Activated T-helper 1 cell treated with anti-CD3 and anti-CD28 coated beads, Interleukin-12 subunit alpha, Interleukin-12 subunit beta, Interleukin-2, Interleukin-4 antibody, amounts not matched to agents 30 ng/mL and 10 ng/mL and 1 ng/mL, durations not matched to agents 14 hours and 24 hours and 36 hours (primary cell): ENCODE data around the gene RAB20. TPM values are rescaled to one million over a fixed set of nuclear protein-coding genes. Genes with fewer than 3 reads are reported as not detected.

Source experiments
- DNase-seq: peaks from one replicate; pipeline ENCODE4 v3.0.0; 2021; ENCODE audit warnings: low spot score
- H3K27ac Mint-ChIP-seq: one replicate; pipeline ENCODE4 v1.8.0; 2021; ENCODE audit warnings: mild to moderate bottlenecking, mixed read lengths
- H3K27me3 Mint-ChIP-seq: one replicate; pipeline ENCODE4 v1.8.0; 2022; ENCODE audit warnings: mild to moderate bottlenecking, moderate library complexity, mixed read lengths; ENCODE audit not compliant: insufficient read depth
- H3K36me3 Mint-ChIP-seq: one replicate; pipeline ENCODE4 v1.8.0; 2021; ENCODE audit warnings: low read depth, mixed read lengths
- H3K4me1 Mint-ChIP-seq: one replicate; pipeline ENCODE4 v1.8.0; 2021; ENCODE audit warnings: low read depth, mixed read lengths
- H3K4me3 Mint-ChIP-seq: one replicate; pipeline ENCODE4 v1.8.0; 2021; ENCODE audit warnings: mild to moderate bottlenecking, moderate library complexity, mixed read lengths
- H3K9me3 Mint-ChIP-seq: one replicate; pipeline ENCODE4 v1.8.0; 2021; ENCODE audit warnings: mixed read lengths
- intact Hi-C: fragments of 100-400 bp; cut with micrococcal nuclease; formaldehyde crosslinking; loops from one replicate; pipeline ENCODE4 v1.15.1; 2024
- total RNA-seq: library from RNA; stranded (reverse); gene quantifications from 2 replicates; pipeline ENCODE4 v1.2.3, GENCODE V29; 2022

Gene RAB20
- total RNA-seq, 1 donor from 2014 or later: 1.5 TPM

DNA sequence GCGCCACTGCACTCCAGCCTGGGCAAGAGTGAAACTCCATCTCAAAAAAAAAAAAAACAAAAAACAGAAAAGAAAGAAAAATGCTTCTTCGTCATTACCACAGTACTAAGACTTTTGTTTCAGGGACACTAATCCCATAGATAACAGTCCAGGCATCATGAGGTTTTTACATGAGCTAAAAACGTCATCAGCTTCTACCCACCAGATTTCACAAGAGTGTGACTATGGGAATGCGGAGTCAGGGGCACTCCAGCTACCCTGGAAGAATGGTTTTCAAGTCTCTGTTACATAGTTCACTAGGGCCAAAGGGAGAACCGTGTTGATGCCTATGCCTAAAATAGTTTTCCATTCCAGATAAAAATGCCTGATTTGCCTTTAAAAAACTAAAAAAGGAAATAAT lies 33.2 kb downstream of the RAB20 start:
- Mint-ChIP-seq H3K27ac (no peak overlapping the region), H3K9me3 (no peaks in the 10 kb centered on the region), H3K4me3 (no peak overlapping the region), H3K4me1 (peaks cover 20% of the 10 kb centered on the region), H3K36me3 (no peaks in the 10 kb centered on the region), H3K27me3 (peaks cover 8% of the 10 kb centered on the region)
- no peak for DNase-seq
- intact Hi-C loops: no loop called here

DNA sequence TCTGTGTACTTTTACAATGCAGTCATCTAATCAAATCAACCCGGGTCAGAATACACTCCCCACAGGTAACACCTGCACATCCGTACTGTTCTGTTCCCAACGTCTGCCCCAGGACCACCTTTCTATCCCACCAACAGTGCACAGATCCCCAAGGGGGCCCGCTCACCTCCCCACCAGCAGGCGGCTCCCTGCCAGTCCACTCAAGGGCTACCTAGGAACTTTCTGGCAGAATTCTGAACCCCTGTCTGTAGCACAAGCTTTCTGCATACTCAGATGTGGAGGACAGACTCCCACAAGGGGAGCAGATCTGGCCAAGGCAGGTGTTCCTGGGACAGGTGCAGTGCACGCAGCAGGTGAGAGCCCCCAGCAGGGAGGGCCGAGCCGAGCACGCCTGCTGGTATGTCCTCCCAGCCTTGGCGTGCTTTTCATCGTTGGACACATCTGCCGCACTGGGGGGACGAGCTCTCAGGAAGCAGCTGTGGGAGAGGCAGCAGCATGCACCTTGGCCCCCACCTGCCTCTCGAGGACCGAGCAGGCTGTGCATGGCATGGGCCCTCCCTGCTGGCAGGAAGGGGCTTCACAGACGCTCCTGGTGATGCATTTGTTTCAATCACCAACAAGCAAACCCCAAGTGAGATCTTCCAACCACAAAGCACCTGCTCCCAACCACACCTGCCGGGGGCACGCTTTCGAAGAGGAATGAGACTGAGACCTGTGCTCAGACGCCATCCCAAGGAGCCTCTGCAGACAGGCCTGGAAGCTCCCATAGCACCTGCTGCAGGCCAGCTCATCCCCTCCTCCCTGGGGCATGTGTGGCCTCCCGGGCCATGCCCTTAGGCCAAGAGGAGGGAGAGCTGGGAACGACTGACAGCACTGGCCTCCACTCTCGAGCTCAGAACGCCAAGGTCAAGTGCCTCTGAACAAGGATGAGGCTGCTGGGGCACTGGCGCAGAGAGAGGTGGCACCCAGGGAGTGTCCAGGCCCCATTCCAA lies 35.9 kb downstream of the RAB20 start:
- Mint-ChIP-seq H3K4me1 (peaks cover 20% of the 10 kb centered on the region), H3K36me3 (no peaks in the 10 kb centered on the region), H3K4me3 (no peak overlapping the region), H3K27me3 (peaks cover 8% of the 10 kb centered on the region), H3K9me3 (no peaks in the 10 kb centered on the region), H3K27ac (no peak overlapping the region)
- DNase-seq: no peak
- intact Hi-C loops: no loop called here

DNA sequence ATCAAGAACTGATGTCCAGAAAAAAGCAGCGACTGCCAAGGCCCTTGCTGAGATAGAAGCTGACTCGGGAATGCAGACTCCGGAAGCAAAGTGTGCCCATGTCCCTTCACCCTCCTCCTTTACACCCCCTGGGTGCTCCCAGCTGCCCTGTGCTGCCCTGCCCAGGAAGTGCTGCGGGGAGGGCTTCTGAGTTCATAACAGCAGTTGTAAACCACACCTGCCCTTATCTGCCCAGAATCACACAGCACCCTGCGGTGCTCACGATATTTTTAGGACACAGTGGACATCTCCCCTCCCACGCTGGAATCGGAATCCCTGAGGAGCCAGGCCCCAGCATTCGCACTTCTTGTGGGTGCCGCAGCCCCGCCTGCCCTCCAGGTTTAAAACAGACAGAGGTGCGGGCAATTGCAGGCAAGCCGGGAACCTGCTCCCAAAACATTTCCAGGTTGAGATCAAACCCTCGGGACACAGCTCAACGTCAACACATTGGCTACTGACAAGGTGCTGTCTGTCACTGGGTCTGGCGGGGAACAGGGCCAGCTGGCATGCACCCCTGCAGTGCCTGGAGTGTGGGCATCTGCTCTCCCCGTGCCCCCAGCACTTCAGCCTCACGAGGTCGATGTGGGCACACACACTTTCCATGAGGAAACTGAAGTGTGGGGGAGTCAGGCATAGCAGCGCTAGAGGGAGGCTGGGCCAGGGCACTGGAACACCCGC lies 36.8 kb downstream of the RAB20 start:
- no peak for DNase-seq
- Mint-ChIP-seq H3K36me3 (no peaks in the 10 kb centered on the region), H3K27me3 (peaks cover 8% of the 10 kb centered on the region), H3K9me3 (no peaks in the 10 kb centered on the region), H3K4me3 (no peak overlapping the region), H3K27ac (no peak overlapping the region), H3K4me1 (peaks cover 20% of the 10 kb centered on the region)
- intact Hi-C loops: no loop called here

DNA sequence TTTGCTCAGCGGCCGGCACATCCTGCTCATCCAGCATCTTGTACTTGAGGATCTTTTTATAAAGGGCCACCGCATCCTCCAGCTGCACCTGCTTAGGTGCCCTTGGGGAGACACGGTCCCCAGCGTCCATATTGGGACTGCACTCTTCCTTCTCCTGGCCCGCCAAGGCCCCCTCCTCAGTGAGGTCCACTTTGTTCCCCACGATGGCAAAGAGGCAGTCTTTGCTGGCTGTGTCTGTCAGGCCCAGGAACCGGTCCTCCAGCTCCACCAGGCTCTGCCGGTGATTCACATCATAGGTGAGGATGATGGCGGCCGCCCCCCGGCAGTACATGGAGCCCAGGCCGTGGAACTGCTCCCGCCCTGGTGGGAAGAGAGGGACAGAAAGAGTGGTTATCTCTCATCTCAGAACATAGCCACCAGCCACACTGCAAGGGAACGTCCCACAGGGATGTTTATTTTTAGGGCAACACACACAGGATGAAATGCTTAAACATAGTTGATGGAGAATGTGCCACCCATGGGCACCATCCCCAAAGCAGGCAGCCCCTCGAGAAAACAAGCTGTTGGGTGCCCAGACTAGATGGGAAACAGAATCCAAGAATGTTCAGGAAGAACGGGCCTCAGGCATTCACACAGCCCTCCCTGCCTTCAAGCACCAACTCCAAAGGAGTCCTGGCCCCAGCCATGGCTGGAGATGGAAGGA lies 37.5 kb downstream of the RAB20 start:
- Mint-ChIP-seq H3K27me3 (peaks cover 8% of the 10 kb centered on the region), H3K9me3 (no peaks in the 10 kb centered on the region), H3K36me3 (no peaks in the 10 kb centered on the region), H3K4me1 (peaks cover 20% of the 10 kb centered on the region), H3K4me3 (no peak overlapping the region), H3K27ac (no peak overlapping the region)
- DNase-seq: no peak
- intact Hi-C loops: no loop called here

DNA sequence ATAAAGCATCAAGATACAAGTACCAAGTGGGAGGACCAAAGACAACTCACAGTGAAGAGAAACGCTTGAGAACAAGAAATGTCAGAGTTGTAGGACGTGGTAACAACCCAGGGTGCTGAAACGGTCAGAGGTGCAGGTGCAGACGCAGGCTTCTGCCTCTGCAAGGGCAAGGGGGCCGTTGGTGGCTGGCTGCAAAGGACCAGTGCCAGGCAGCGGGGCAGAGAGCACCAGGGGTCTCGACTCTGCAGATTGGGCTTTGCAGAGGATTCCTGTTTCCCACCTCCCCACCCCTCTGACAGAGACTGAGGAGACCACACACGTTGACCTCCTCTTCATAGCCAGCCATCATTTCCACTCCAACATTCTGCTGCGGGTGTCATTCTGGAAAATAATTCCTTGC lies 38.3 kb downstream of the RAB20 start:
- no peak for DNase-seq
- Mint-ChIP-seq H3K27ac (no peak overlapping the region), H3K36me3 (no peaks in the 10 kb centered on the region), H3K4me1 (peaks cover 20% of the 10 kb centered on the region), H3K4me3 (no peak overlapping the region), H3K27me3 (peaks cover 8% of the 10 kb centered on the region), H3K9me3 (no peaks in the 10 kb centered on the region)
- intact Hi-C loops: no loop called here

DNA sequence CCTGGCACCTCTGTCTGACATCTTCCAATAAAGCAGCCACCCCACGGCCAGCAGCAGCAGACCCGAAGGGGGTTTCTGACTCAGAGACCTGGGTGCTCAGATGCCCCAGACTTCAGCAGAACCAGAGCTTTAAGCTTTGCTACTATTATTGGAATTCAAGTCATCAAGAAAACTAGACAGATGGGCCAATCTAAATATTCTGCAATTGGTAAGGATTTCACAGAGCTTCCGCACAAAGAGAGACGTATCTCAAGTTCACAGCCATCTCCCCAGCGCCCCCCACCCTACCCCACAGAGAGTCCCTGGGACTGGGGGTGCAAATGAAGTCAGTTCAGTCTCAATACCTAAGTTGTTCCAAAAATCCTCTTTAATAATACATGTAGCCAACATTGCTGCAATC lies 38.8 kb downstream of the RAB20 start:
- DNase-seq: no peak
- intact Hi-C loops: no loop called here
- H3K4me3 Mint-ChIP-seq: no peak overlapping the region
- H3K4me1 Mint-ChIP-seq: peaks cover 20% of the 10 kb centered on the region
- H3K9me3 Mint-ChIP-seq: no peaks in the 10 kb centered on the region
- peaks cover 6% of the 10 kb centered on the region for H3K27me3 Mint-ChIP-seq
- H3K36me3 Mint-ChIP-seq: no peaks in the 10 kb centered on the region
- no peak overlapping the region for H3K27ac Mint-ChIP-seq

DNA sequence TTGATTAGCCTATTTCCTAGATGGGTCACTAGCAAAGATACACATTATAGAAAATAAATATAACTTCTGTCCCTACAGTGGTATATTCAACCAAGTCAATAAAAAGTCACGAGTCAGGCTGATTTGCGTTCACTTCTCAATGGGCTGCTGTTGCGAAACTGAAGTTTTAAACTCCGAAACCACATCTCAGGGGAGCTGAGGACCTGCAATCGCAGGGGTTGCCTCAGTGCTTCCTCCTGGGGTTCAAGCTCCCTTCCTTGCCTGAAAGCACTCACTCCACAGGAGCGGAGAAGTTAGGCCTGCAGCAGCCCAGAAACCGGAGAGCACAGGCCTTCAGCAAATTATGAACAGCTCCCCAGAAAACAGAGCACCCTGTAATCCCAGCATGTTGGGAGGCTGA lies 39.6 kb downstream of the RAB20 start:
- peaks cover 20% of the 10 kb centered on the region for H3K4me1 Mint-ChIP-seq
- H3K36me3 Mint-ChIP-seq: no peaks in the 10 kb centered on the region
- no peak overlapping the region for H3K4me3 Mint-ChIP-seq
- H3K27me3 Mint-ChIP-seq: peaks cover 6% of the 10 kb centered on the region
- no peaks in the 10 kb centered on the region for H3K9me3 Mint-ChIP-seq
- DNase-seq: no peak
- H3K27ac Mint-ChIP-seq: no peak overlapping the region
- intact Hi-C loops: no loop called here

DNA sequence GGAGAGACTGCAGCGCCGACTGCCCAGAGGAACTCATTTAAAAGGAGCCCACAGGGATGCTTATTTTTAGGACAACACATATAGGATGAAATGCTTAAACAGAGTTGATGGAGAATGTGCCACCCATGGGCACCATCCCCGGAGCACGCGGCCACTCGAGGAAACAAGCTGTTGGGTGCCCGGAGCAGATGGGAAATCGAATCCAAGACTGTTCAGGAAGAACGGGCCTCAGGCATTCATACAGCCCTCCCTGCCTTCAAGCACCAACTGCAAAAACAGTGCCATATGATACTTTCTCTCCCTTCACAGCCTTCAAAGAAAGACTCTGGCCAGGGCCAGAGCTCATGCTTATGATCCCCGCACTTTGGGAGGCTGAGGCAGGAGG lies 40.2 kb downstream of the RAB20 start:
- H3K36me3 Mint-ChIP-seq: no peaks in the 10 kb centered on the region
- intact Hi-C loops: no loop called here
- peaks cover 4% of the 10 kb centered on the region for H3K27me3 Mint-ChIP-seq
- no peak overlapping the region for H3K4me3 Mint-ChIP-seq
- peaks cover 20% of the 10 kb centered on the region for H3K4me1 Mint-ChIP-seq
- no peak overlapping the region for H3K27ac Mint-ChIP-seq
- H3K9me3 Mint-ChIP-seq: no peaks in the 10 kb centered on the region
- no peak for DNase-seq

DNA sequence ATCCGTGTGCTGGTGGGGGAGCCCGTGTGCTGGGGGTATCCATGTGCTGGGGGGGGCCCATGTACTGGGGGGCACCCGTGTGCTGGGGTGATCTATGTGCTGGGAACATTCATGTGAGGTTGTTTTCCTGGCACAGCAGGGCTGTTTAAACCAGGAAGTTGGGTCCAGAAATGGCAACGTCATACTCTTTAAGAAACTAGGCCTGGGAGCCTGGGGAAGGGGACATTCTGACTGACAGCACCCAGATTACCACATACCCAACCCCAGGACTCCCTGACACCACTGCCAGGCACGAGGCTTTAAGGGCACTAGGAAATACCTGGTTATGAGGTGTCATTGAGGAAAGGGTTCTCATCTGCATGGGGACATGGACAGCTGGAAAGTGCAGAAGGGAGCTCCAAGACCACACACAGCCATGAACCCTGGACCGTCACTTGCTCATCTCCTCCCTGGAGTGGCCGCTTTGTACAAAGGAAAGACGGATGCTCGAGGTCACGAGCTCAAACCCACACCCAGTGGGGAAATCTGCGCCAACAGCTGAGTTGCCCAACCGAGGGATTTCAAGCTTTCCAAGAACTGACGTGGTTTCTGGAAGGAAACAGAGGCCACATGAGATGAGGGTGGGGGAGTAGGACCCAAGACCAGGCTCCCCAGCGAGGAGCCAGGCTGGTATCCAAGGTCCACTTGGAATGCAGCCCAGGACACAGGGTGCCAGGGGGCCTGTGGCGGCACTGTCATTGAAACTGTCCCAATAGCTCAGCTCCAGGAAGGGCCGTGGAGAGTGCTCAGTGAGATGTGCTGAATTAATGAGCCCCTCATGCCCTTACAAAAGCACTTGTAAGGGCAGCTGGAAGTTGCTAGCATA lies 40.9 kb downstream of the RAB20 start:
- no peak for DNase-seq
- no peak overlapping the region for H3K4me3 Mint-ChIP-seq
- peaks cover 16% of the 10 kb centered on the region for H3K4me1 Mint-ChIP-seq
- no peaks in the 10 kb centered on the region for H3K9me3 Mint-ChIP-seq
- H3K36me3 Mint-ChIP-seq: no peaks in the 10 kb centered on the region
- H3K27me3 Mint-ChIP-seq: peaks cover 4% of the 10 kb centered on the region
- intact Hi-C loops: no loop called here
- H3K27ac Mint-ChIP-seq: no peak overlapping the region

DNA sequence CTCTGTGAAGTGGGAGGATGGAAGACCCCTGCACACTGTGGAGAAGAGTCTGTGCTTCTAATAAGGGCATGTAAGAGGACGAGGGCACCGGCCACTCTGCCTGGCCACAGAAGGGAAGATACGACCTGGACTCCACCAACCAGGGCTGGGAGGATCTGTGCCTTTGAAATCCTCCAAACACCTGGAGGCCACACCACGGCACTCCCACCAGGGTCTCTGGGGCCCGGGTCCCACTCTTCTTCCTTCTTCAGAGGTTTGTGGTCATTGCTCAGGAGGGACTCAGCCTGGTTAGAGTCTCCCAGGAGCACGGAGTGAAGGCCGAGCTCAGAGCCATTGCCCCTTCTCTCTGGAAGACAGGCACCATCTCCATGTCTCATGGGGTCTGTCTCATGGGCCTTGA lies 42.0 kb downstream of the RAB20 start:
- no peak for DNase-seq
- Mint-ChIP-seq H3K36me3 (no peaks in the 10 kb centered on the region), H3K4me3 (no peak overlapping the region), H3K9me3 (no peaks in the 10 kb centered on the region), H3K27me3 (peaks cover 2% of the 10 kb centered on the region), H3K27ac (no peak overlapping the region), H3K4me1 (peaks cover 13% of the 10 kb centered on the region)
- intact Hi-C loops: no loop called here

DNA sequence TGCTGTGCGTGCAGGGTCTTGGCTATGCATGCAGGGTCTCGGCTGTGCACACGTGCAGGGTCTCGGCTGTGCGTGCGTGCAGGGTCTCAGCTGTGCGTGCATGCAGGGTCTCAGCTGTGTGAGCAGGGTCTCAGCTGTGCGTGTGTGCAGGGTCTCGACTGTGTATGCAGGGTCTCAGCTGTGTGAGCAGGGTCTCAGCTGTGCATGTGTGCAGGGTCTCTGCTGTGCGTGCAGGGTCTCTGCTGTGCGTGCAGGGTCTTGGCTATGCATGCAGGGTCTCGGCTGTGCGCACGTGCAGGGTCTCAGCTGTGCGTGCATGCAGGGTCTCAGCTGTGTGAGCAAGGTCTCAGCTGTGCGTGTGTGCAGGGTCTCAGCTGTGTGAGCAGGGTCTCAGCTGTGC lies 42.5 kb downstream of the RAB20 start:
- intact Hi-C loops: no loop called here
- H3K36me3 Mint-ChIP-seq: no peaks in the 10 kb centered on the region
- H3K4me3 Mint-ChIP-seq: no peak overlapping the region
- H3K4me1 Mint-ChIP-seq: peaks cover 9% of the 10 kb centered on the region
- no peak for DNase-seq
- H3K27me3 Mint-ChIP-seq: peaks cover 2% of the 10 kb centered on the region
- no peaks in the 10 kb centered on the region for H3K9me3 Mint-ChIP-seq
- H3K27ac Mint-ChIP-seq: no peak overlapping the region

DNA sequence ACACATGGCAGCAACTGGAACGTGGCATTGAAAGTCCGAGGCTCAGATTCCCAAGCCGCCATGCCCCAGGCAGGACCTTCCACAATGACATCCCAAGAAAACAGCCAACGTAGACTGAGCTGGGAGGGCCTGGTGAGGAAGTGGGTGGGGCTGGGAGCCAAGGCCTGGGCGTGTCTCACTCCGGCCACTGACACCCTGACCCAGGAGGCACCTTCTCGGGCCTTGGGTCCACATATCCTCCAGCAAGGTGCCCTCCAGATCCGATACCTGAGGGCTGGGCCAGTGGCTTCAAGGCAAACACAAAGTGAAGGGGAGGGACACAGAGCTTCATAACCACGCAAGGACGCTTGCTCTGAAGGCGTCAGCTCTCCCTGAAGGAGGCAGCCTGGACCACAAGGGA lies 43.0 kb downstream of the RAB20 start:
- Mint-ChIP-seq H3K4me3 (no peak overlapping the region), H3K9me3 (no peaks in the 10 kb centered on the region), H3K4me1 (peaks cover 9% of the 10 kb centered on the region), H3K27me3 (peaks cover 2% of the 10 kb centered on the region), H3K36me3 (no peaks in the 10 kb centered on the region), H3K27ac (no peak overlapping the region)
- no peak for DNase-seq
- intact Hi-C loops: no loop called here
